GM23338 (cell line): ENCODE data around the gene RAET1G. TPM values are rescaled to one million over a fixed set of nuclear protein-coding genes. Genes with fewer than 3 reads are reported as not detected.
"Not testable (repeated sequence)": the region's sequence is repeated elsewhere in the genome, so short reads cannot be mapped to it uniquely, and the experiment has no call there.

ENCODE experiments used
- ATAC-seq: fragments of 200-7000 bp; cut with Tn5 transposase; 3 replicates; pipeline ENCODE4 v1.9.1; 2020
- DNase-seq: peaks from one replicate; pipeline ENCODE4 v3.0.0-alpha.2; 2015; ENCODE audit warnings: low spot score
- H2AFZ ChIP-seq: fragments of 200-600 bp; sonication (generic); 2 replicates; pipeline ENCODE4 v1.8.0; 2016; ENCODE audit warnings: antibody characterized with exemption, mild to moderate bottlenecking, moderate library complexity
- H3F3A ChIP-seq: fragments of 200-600 bp; sonication (generic); replicated peaks from 2 replicates; pipeline ENCODE4 v1.8.0; 2017; ENCODE audit warnings: antibody characterized with exemption, mixed run types, low read depth
- H3K27ac ChIP-seq: fragments of 200-600 bp; sonication (generic); 2 replicates; pipeline ENCODE4 v1.6.1; 2016; ENCODE audit warnings: low read depth
- H3K27me3 ChIP-seq: fragments of 200-600 bp; sonication (generic); 2 replicates; pipeline ENCODE4 v1.8.0; 2016; ENCODE audit warnings: mild to moderate bottlenecking, mixed run types, moderate library complexity; ENCODE audit not compliant: insufficient read depth
- H3K36me3 ChIP-seq: fragments of 200-600 bp; sonication (generic); 2 replicates; pipeline ENCODE4 v1.8.0; 2016; ENCODE audit warnings: mild to moderate bottlenecking; ENCODE audit not compliant: insufficient read depth
- H3K4me1 ChIP-seq: fragments of 200-600 bp; sonication (generic); 2 replicates; pipeline ENCODE4 v1.8.0; 2016; ENCODE audit warnings: mild to moderate bottlenecking, moderate library complexity; ENCODE audit not compliant: insufficient read depth
- H3K4me2 ChIP-seq: fragments of 200-600 bp; sonication (generic); 2 replicates; pipeline ENCODE4 v1.7.1; 2017; ENCODE audit warnings: mixed run types
- H3K4me3 ChIP-seq: fragments of 200-600 bp; sonication (generic); 2 replicates; pipeline ENCODE4 v1.6.1; 2016; ENCODE audit warnings: mixed run types
- H3K79me2 ChIP-seq: fragments of 200-600 bp; sonication (generic); replicated peaks from 2 replicates; pipeline ENCODE4 v1.8.0; 2017; ENCODE audit warnings: mild to moderate bottlenecking; ENCODE audit not compliant: insufficient read depth
- H3K9me2 ChIP-seq: fragments of 200-600 bp; sonication (generic); 2 replicates; pipeline ENCODE4 v1.8.0; 2017; ENCODE audit not compliant: insufficient read depth
- H4K20me1 ChIP-seq: fragments of 200-600 bp; sonication (generic); replicated peaks from 2 replicates; pipeline ENCODE4 v1.8.0; 2017; ENCODE audit warnings: mild to moderate bottlenecking; ENCODE audit not compliant: insufficient read depth
- H3K27ac Mint-ChIP-seq: 2 replicates; pipeline ENCODE4 v1.8.0; 2020; ENCODE audit warnings: inconsistent platforms, mild to moderate bottlenecking, moderate library complexity, mixed read lengths
- H3K27me3 Mint-ChIP-seq: 3 replicates; pipeline ENCODE4 v1.8.0; 2022; ENCODE audit warnings: low read depth, mild to moderate bottlenecking, moderate library complexity, mixed read lengths, inconsistent platforms; ENCODE audit not compliant: insufficient read depth, poor library complexity
- H3K36me3 Mint-ChIP-seq: 3 replicates; pipeline ENCODE4 v1.8.0; 2021; ENCODE audit warnings: low read depth, mild to moderate bottlenecking, inconsistent platforms, moderate library complexity, mixed read lengths
- H3K4me1 Mint-ChIP-seq: 3 replicates; pipeline ENCODE4 v1.8.0; 2020; ENCODE audit warnings: mild to moderate bottlenecking, inconsistent platforms, mixed read lengths
- H3K4me3 Mint-ChIP-seq: 3 replicates; pipeline ENCODE4 v1.8.0; 2021; ENCODE audit warnings: moderate library complexity, mild to moderate bottlenecking, inconsistent platforms, mixed read lengths
- H3K9me3 Mint-ChIP-seq: 3 replicates; pipeline ENCODE4 v1.8.0; 2020; ENCODE audit warnings: moderate library complexity, mild to moderate bottlenecking, inconsistent platforms, mixed read lengths
- CREB1 ChIP-seq: fragments of 250-450 bp; sonication (Bioruptor Pico); IDR thresholded peaks from 2 replicates; pipeline ENCODE4 v1.5.0; 2020; ENCODE audit warnings: low read depth, mild to moderate bottlenecking, moderate library complexity
- NANOG ChIP-seq: IDR thresholded peaks from 2 replicates; pipeline ENCODE4 v1.6.1; 2016; ENCODE audit warnings: antibody characterized with exemption, borderline replicate concordance
- REST ChIP-seq: IDR thresholded peaks from one replicate; pipeline ENCODE4 v1.6.1; 2018; ENCODE audit warnings: antibody characterized with exemption; ENCODE audit not compliant: unreplicated experiment
- ZNF114 ChIP-seq: fragments of 250-450 bp; sonication (Bioruptor Pico); IDR thresholded peaks from 2 replicates; pipeline ENCODE4 v1.5.0; 2020; ENCODE audit warnings: mild to moderate bottlenecking, moderate library complexity
- polyA plus RNA-seq: library from polyadenylated mRNA; unstranded; fragments of >200 nt; fragmentation: Nextera tagmentation; extraction: Ambion mirVana; gene quantifications from 2 replicates; pipeline ENCODE4 v1.2.1, GENCODE V29; 2016
- total RNA-seq: library from RNA; depleted of rRNA; stranded (reverse); fragments of >200 nt; shearing (Covaris generic); gene quantifications from 2 replicates; pipeline ENCODE4 v1.2.3, GENCODE V29; 2014
- TF ChIP-seq, protein P1 (sequence below): IDR thresholded peaks from 2 replicates; pipeline ENCODE4 v1.6.1; 2016; ENCODE audit warnings: antibody characterized with exemption
- TF ChIP-seq, protein P2 (sequence below), 2 experiments: fragments of 200-600 bp in 1 of 2; sonication (generic) in 1 of 2; conservative IDR thresholded peaks; 2 replicates each; pipeline versions ENCODE4 v1.5.1 to v1.6.1; 2016 to 2017; ENCODE audit warnings: antibody characterized with exemption in 2 of 2, low read depth in 2 of 2, mild to moderate bottlenecking in 2 of 2, moderate library complexity in 1 of 2

The RAET1G gene
- total and polyA plus RNA-seq, 2 experiments from 2014 or later: not detected

- TF ChIP-seq, protein P1, sequence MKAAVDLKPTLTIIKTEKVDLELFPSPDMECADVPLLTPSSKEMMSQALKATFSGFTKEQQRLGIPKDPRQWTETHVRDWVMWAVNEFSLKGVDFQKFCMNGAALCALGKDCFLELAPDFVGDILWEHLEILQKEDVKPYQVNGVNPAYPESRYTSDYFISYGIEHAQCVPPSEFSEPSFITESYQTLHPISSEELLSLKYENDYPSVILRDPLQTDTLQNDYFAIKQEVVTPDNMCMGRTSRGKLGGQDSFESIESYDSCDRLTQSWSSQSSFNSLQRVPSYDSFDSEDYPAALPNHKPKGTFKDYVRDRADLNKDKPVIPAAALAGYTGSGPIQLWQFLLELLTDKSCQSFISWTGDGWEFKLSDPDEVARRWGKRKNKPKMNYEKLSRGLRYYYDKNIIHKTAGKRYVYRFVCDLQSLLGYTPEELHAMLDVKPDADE: no peak
- no peak for TF ChIP-seq ZNF114
- no peak for TF ChIP-seq REST
- TF ChIP-seq NANOG: no peak
- TF ChIP-seq, protein P2, sequence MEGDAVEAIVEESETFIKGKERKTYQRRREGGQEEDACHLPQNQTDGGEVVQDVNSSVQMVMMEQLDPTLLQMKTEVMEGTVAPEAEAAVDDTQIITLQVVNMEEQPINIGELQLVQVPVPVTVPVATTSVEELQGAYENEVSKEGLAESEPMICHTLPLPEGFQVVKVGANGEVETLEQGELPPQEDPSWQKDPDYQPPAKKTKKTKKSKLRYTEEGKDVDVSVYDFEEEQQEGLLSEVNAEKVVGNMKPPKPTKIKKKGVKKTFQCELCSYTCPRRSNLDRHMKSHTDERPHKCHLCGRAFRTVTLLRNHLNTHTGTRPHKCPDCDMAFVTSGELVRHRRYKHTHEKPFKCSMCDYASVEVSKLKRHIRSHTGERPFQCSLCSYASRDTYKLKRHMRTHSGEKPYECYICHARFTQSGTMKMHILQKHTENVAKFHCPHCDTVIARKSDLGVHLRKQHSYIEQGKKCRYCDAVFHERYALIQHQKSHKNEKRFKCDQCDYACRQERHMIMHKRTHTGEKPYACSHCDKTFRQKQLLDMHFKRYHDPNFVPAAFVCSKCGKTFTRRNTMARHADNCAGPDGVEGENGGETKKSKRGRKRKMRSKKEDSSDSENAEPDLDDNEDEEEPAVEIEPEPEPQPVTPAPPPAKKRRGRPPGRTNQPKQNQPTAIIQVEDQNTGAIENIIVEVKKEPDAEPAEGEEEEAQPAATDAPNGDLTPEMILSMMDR (conservative IDR thresholded peaks at IDR 0.05; ENCODE audit: low read depth in 2 of 2): no peak
- TF ChIP-seq CREB1 (CRISPR knock-in tag): no peak
These were observed 37.6 kb upstream of the RAET1G start (continued) for GRCh38 chr6:149960488-149960887.

GRCh38 chr6:149959806-149960205 is 36.9 kb upstream of the RAET1G start:
- not testable (repeated sequence) for H4K20me1 ChIP-seq, H3K9me3 Mint-ChIP-seq, H3F3A ChIP-seq, DNase-seq, H3K79me2 ChIP-seq, H3K4me3 ChIP-seq, H3K27ac ChIP-seq, H3K9me2 ChIP-seq, H3K4me2 ChIP-seq, H3K4me1 ChIP-seq, H3K36me3 Mint-ChIP-seq, H2AFZ ChIP-seq, H3K36me3 ChIP-seq, H3K27ac Mint-ChIP-seq, ATAC-seq, H3K4me3 Mint-ChIP-seq
- peaks cover 98% of the 10 kb centered on the region for H3K27me3 ChIP-seq
- peaks cover 86% of the 10 kb centered on the region for H3K27me3 Mint-ChIP-seq
- H3K4me1 Mint-ChIP-seq: peaks cover 16% of the 10 kb centered on the region

DNA sequence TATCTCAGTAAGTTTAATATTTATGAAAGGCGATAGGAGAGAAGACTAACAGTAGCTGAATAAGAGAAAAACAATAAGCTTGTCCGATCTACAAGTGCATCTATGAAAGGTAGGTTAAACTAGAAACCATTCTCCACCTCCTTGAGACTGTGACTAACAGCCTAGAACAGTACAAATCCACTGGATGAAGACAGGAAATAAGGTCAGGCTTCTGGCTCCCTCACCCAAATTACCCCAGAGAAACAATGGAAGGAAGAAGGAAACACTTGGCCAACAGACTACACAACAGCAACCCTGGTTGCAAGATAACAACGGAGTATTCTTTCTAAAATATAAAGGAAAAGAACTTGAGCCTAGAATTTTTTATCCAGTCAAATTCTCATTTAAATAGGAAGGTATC is 35.2 kb upstream of the RAET1G start:
- not testable (repeated sequence) for H3F3A ChIP-seq, H3K79me2 ChIP-seq, ATAC-seq, H3K4me1 ChIP-seq, DNase-seq, H3K4me3 Mint-ChIP-seq, H4K20me1 ChIP-seq, H3K9me3 Mint-ChIP-seq, H3K27ac Mint-ChIP-seq, H3K4me2 ChIP-seq, H3K36me3 ChIP-seq, H3K9me2 ChIP-seq, H3K4me3 ChIP-seq, H3K27ac ChIP-seq, H3K36me3 Mint-ChIP-seq, H2AFZ ChIP-seq
- peaks cover 86% of the 10 kb centered on the region for H3K27me3 Mint-ChIP-seq
- H3K4me1 Mint-ChIP-seq: peaks cover 15% of the 10 kb centered on the region
- H3K27me3 ChIP-seq: peaks cover 98% of the 10 kb centered on the region

DNA sequence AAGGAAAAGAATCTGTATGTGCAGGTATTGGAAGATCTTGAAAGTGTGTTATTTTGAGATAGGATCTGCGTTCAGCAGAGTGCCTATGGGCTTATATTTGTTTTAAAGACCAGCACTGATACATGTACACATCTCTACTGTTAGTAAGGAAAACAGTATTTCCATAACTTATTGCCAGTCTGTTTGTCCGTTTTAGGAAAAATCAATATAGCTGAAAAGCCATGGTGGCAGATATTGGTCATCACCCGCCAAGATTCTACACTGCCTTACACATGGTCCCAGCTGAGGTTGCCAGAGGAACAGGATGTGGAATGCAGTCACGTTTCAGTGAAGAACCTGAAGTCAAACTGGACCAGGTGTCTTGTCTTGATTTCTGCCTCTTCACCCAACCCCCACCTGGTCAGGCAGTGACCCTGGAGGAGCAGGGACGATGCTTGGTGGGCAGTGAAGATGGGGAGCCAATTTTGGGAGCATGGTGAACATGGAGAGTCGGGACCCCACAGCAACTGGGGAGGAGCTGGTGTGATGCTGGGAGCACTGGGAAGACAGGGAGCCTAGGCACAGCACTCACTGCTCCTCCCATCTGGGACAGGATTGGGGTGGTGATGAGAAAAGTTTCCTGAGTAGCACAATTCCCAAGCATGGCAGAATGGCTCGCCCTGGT is 32.9 kb upstream of the RAET1G start:
- H3K79me2 ChIP-seq, H3K9me3 Mint-ChIP-seq, H3K4me3 Mint-ChIP-seq, H3K36me3 ChIP-seq, H3K4me3 ChIP-seq, H3F3A ChIP-seq, H2AFZ ChIP-seq, ATAC-seq, DNase-seq, H3K27ac ChIP-seq, H3K27ac Mint-ChIP-seq, H3K4me2 ChIP-seq, H4K20me1 ChIP-seq, H3K36me3 Mint-ChIP-seq, H3K9me2 ChIP-seq, H3K4me1 ChIP-seq: not testable (repeated sequence)
- H3K4me1 Mint-ChIP-seq: peaks cover 12% of the 10 kb centered on the region
- H3K27me3 ChIP-seq: peaks cover 98% of the 10 kb centered on the region
- peaks cover 87% of the 10 kb centered on the region for H3K27me3 Mint-ChIP-seq
